Left colon (tissue), 2 donors: ENCODE data around the gene CCDC122. TPM values are rescaled to one million over a fixed set of nuclear protein-coding genes. Genes with fewer than 3 reads are reported as not detected.

Experiments used
- ATAC-seq: fragments of 200-7000 bp; cut with Tn5 transposase; one replicate; pipeline ENCODE4 v1.9.1; 2020; ENCODE audit warnings: mild to moderate bottlenecking, moderate library complexity
- DNase-seq, 2 donors: peaks; one replicate each; pipeline ENCODE4 v3.0.0-alpha.2; 2020
- intact Hi-C, 2 donors: fragments of 100-400 bp; cut with DNase I in 1 of 2; cut with micrococcal nuclease in 1 of 2; formaldehyde crosslinking; loops; one replicate each; pipeline versions ENCODE4 v1.11.2 to v1.14.0; 2022; cut with DNase I, micrococcal nuclease
- long read RNA-seq: library from polyadenylated mRNA; unstranded; transcript quantifications from one replicate; pipeline ENCODE4 v2.0.0, GENCODE V29; 2021
- total RNA-seq, 2 donors: library from RNA; stranded (reverse); fragmentation: NEBNext Ultra II Directional; extraction: Animal tissue kit (Norgen Biotek cat#: 25700); gene quantifications; one replicate each; pipeline ENCODE4 v1.2.1, GENCODE V29; 2021
- donor health status: DM: no; HTN: no; CAD: no.
- donor health status: DM: yes; HTN: yes; CAD: no.

CCDC122 gene
- 1 to 10 TPM; 5.4 to 9.1 TPM for total RNA-seq
- long read RNA-seq, partial matches to known transcripts, result 0 of 4 reads
- long read RNA-seq, other reads (novel, unspliced or antisense), result 4 of 4 reads

DNA sequence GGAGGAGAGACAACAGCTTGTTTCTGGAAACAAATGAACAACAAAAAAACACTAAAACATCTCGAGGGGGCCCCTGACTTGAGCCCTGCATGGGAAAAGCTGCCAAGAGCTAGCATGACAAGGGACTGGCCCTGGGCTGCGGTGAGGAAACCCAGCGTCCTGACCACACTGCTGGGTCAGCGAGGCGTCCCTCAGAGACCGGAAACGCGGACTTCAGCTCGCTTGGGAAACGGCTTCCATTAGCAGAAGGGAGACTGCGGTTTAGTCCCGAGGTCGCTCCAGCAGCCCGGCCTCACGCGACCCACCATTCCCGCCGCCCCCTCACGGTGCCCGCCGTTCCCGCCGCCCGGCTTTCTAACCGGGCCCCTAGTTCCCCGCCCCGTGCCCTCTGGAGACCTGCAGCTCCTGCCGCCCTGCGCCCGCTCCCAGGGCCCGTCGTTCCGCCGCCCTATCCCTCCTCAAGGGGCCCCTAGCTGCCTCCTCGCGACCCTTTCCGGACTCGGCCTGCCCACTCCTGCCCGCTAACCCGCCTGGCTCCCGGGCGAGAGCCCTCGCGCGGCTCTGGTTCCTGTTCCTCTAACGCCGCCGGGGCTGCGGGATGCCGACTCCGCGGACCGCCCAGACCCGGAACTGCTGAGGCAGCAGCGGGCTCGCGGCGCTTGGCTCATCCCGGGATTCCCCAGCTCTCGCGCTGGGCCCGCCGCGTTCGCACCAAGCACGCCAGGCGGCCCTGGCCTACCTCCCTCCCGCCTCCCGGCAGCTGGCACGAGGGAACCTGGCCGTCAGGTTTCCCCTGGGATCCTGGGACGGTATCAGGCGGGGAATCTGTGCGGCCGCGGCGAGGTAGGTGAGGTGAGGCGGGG lies at the start of gene CCDC122:
Gene CCDC122, minus strand, starts transcription at position 849 of the 863 bp plus-strand sequence. CDS start 10,364 bp downstream, outside the sequence.
- ATAC-seq (peak; percentile 86), DNase-seq (peak; percentile 81 to 90)
- intact Hi-C loops, result no loop called here

DNA sequence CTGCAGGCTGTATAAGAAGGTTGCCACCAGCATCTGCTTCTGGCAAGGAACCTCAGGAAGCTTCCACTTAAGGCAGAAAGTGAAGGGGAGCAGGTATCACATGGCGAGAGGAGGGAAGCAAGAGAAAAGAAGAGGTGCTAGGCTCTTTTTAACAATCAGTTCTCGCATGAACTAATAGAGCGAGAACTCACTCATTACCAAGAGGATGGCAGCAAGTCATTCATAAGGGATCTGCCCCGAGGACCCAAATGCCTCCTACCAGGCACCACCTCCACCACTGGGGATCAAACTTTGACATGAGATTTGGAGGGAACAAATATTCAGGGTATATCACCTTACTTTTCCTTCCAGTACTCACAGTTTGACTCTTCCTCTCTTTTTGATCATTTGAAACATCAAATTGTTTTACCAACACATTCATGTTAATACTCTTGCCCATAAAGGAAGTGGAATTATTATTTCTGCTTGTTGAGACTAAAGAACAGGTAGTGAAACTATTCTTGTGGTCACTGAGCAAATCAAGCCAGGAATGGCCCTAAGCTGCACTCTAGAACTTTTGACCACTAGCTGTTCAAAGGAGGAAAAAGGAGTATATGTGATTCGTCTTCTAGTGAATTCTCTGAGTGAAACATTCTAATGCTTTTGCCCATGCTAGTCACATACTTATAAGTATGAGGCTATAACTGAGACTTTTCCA lies 45.2 kb upstream of the CCDC122 start:
- intact Hi-C loops, result no loop called here
- DNase-seq (no peak), ATAC-seq (no peak)

DNA sequence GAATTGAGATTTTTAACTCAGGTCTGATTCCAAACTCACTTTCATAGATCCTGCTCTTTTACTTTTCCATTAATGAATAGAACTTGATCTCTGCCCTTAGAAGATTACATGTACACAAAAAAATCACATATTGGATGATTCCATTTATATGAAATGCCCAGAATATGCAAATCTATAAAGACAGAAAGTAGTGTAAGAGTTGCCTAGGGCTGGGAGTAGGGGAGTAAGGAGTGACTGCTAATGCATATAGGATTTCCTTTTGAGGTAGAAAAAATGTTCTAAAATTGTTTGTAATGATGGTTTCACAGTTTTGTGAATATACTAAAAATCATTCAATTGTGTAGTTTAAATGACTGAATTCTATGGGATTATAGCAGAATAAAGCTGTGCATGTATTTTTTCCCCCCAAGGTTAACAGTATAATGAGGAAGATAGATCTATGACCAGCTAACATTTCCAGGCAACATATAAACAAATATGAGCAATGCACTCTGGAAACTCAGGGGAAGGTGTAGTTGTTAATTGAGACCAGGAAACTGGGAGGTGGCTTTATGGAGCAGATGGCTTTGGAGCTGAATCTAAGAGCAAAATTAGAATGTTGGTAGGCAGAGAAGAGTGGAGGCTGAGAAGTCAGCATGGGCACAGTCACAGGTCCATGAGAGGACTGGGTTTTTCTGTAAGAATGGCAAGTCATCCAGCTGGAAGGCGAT lies 41.6 kb upstream of the CCDC122 start:
- intact Hi-C loops, result no loop called here
- peak; percentile 50 for ATAC-seq

GRCh38 chr13:43918636-43919035 lies 39.1 kb upstream of the CCDC122 start:
- intact Hi-C loops, result no loop called here
- no peak for DNase-seq
- no peak for ATAC-seq

More for the DNA sequence above, 41.6 kb upstream of the CCDC122 start:
- DNase-seq, result no peak

DNA sequence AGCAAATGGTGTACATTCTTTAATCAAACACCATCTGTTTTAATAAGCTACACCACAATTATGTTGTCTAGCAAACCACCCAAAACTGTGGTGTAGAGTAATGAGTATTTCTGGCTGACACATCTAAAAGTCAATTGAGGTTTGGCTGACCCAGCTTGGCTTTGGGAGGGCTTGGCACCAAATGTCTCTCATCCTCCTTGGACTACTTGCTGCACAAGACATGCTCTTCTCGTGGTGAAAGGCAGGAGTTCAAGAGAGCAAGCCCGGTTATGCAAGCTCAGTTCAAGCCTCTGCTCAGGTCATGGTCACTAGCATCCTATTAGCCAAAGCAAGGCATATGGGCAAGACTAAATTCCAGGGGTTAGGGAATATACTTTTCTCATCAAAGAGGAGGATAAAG lies 37.3 kb upstream of the CCDC122 start:
- ATAC-seq, result no peak
- intact Hi-C loops, result no loop called here
- DNase-seq, result no peak

DNA sequence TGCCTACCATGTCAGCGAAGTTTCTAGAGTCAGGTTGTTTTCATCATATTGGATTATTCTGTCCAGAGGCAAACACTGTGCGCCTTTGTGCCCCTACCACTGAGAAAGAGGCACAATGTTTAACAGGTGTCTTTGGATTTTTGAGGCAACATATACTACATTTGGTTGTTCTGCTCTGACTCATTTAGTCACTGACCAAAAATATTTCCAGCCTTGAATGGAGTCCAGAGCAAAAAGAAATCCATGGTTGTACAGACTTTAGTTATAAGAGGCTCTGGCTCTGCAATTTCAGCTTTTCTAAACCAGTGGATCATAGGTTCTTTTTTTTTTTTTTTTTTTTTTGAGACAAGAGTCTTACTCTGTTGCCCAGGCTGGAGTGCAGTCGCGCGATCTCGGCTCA lies 35.9 kb upstream of the CCDC122 start:
- intact Hi-C loops, result no loop called here
- DNase-seq (no peak), ATAC-seq (no peak)

DNA sequence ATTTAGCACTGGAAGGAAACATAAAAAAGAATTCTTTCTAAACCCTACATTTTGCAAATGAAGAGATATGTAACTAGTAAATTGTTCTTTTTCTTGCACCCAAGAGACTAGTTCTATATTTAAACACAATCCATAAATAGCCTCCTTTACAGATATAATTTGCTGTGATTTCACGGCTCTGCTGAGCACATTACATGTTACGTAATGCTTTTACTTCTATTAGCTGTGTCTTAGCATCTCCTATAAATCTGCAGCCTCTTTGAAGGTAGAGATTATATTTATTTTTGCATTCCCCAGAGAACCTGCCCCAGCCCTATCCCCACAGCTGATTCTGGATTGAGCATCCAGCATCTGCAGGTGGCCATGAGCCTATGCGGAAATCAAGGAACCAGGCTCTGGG lies 32.3 kb upstream of the CCDC122 start:
- DNase-seq (no peak), ATAC-seq (no peak)
- intact Hi-C loops, result no loop called here

DNA sequence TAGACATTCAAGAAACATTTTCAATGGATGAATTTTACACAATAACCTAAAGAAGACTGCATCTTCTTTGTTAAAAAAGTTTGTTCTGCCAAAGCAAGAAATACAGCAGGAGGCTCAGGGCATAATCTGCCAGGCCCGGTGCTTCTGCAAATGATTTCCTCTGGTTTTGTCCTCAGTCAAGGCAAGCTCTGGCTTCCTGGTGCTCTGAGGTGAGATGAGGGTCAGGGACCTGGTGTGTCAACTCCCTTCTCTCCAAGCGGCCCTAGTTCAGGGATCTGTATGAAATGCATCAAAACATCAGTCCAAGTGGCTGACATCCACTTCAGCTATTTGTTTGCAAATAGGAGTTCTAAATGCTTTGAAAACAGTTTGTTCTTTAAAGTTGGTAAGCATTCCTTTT lies 31.7 kb upstream of the CCDC122 start:
- DNase-seq (no peak), ATAC-seq (no peak)
- intact Hi-C loops, result no loop called here

DNA sequence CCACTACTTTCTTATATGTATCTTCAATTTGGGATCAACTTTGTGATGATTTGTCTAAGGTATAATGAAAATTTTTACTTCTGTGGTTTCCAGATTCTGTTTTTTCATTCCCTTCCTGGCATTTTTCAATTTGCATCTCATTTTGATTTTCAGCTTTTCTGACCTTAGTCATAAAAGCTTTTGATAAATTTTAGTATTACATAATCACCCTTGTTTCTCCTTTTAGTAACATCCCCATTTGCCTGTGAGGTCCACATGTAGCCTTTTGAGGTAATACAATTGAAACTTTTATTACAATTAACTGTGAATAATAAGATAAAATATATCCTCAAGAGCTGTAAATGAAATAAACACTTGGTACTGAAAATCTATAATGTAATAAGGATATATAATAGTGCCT lies 31.3 kb upstream of the CCDC122 start:
- intact Hi-C loops, result no loop called here
- no peak for DNase-seq
- ATAC-seq, result no peak

GRCh38 chr13:43908156-43909126 lies 28.9 kb upstream of the CCDC122 start:
- ATAC-seq, result peak; percentile 33
- no peak for DNase-seq
- intact Hi-C loops, result loop anchor here in 1 of 2 donors (5.0 to 10.0 kb wide), 4 partner anchors 136 to 1066 kb away; no protein-coding TSS in a partner anchor

- DNase-seq (no peak), ATAC-seq (peak; percentile 77)
- intact Hi-C loops, result loop anchor here in 1 of 2 donors (5.0 to 10.0 kb wide), 4 partner anchors 139 to 1069 kb away; no protein-coding TSS in a partner anchor
Measured at GRCh38 chr13:43905435-43906031, 26.0 kb upstream of the CCDC122 start.

DNA sequence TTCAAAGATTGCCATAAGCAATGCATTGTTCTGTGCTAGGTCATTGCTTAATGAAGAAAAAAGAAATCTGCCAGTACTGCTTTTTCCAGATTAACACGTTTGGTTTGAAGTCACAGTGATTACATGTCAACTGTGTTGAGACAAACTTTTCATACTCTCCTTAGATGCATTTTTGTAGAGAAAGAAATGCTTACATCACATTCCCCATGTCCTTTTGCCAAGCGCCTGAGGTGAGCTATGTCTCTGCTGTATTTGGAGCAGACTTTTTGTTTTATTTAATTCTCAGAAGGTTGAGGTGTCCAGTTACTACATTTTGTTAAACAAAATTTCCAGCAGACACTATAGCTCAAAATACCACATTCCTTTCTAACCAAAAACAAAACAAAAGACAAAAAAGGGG lies 16.4 kb upstream of the CCDC122 start:
- intact Hi-C loops, result no loop called here
- DNase-seq, result no peak
- no peak for ATAC-seq

DNA sequence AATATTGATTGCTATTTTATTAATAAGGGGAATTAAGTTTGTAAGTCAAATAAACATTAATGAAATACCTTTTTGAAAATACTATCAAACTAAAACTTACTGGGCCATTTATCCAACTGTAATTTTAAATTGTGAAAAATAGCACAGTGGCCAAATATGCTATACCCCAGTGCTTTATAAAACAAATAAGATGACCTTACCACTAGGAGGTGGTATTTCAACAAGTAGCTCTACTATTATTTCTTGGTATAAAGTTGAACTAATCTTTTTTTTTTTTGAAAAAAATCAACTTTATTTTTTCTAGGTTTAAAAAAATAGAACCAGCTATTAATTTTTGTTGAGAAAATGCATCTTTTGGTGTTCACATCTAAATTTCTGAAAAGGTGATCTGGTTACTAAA lies 14.9 kb upstream of the CCDC122 start:
- intact Hi-C loops, result no loop called here
- no peak for ATAC-seq
- no peak for DNase-seq

DNA sequence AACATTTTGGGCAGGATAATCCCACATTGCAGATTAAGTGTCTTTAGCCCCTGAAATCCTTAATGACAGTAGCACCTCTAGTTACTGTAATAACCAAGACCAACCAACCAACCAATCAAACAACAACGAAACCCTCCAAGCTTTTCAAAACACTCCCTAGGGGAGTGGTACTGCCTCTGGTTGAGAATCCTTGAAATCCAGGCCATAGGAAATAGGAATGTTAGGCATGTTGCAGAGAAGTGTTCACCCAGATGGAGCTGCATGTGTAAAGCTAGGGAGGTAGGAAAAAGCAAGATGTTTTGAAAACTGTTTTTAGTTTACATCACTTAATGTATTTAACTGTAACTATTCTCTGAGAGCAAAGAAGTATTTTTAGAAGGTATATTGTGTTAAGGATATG lies 4.7 kb upstream of the CCDC122 start:
- intact Hi-C loops, result no loop called here
- DNase-seq, result no peak
- no peak for ATAC-seq

- no peak for ATAC-seq
- intact Hi-C loops, result no loop called here
Measured at GRCh38 chr13:43883631-43884030, 4.1 kb upstream of the CCDC122 start.

GRCh38 chr13:43881580-43881979 lies 2.0 kb upstream of the CCDC122 start:
- intact Hi-C loops, result no loop called here
- no peak for DNase-seq
- ATAC-seq, result no peak

More at GRCh38 chr13:43883631-43884030, 4.1 kb upstream of the CCDC122 start:
- DNase-seq, result no peak

DNA sequence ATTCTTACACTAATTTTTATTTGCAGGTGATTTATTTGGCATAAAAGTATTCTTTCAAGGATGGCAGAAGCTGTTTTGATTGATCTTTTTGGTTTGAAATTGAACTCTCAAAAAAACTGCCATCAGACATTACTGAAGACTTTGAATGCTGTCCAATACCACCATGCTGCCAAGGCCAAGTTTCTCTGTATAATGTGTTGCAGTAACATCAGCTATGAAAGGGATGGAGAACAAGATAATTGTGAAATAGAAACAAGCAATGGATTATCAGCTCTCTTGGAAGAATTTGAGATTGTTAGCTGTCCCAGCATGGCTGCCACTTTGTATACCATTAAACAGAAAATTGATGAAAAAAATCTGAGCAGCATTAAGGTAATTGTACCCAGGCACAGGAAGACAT lies 1.4 kb upstream of the CCDC122 start:
- intact Hi-C loops, result no loop called here
- DNase-seq (no peak), ATAC-seq (no peak)
